Measurements from ENCODE around the gene PLOD2.

GRCh38 chr3:146044046-146044445, 116.9 kb downstream of the PLOD2 start:
- TF ChIP-seq CTCF (IDR thresholded peaks at IDR 0.05) (no peak), EZH2 (IDR thresholded peaks at IDR 0.05) (no peak)
